HG03280 (cell line): ENCODE measurements around the gene MAF.

Source experiments
- ATAC-seq: cut with Tn5 transposase; IDR thresholded peaks from one replicate; pipeline ENCODE4 v1.9.1; 2021; ENCODE audit warnings: mild to moderate bottlenecking, moderate library complexity; ENCODE audit not compliant: unreplicated experiment

The MAF gene

GRCh38 chr16:79547085-79547484 is 53.5 kb downstream of the MAF start:
- no peak for ATAC-seq
